Tibial artery (tissue), 4 donors: ENCODE measurements around the gene SLC35A1.

Experiments used
- DNase-seq, 2 donors: peaks; one replicate each; pipeline ENCODE4 v3.0.0-alpha.2; 2019
- H3K27ac ChIP-seq, 2 donors: fragments of 200-600 bp; sonication (generic) in 1 of 2; 1 replicate in 1 of 2; 2 replicates in 1 of 2; pipeline ENCODE4 v1.5.1; 2018 to 2019; ENCODE audit warnings: mild to moderate bottlenecking in 1 of 2
- H3K27me3 ChIP-seq, 2 donors: fragments of 200-600 bp; sonication (generic) in 1 of 2; one replicate each; pipeline versions ENCODE4 v1.5.1 to v1.6.0; 2016 to 2019
- H3K36me3 ChIP-seq, 3 donors: fragments of 200-600 bp; sonication (generic) in 2 of 3; one replicate each; pipeline ENCODE4 v1.5.1; 2016 to 2019; ENCODE audit warnings: mild to moderate bottlenecking in 2 of 3
- H3K4me1 ChIP-seq, 4 donors: fragments of 200-600 bp; sonication (generic) in 2 of 4; 1 replicate in 3 of 4; 2 replicates in 1 of 4; pipeline ENCODE4 v1.5.1; 2016 to 2019
- H3K4me3 ChIP-seq, 2 donors: fragments of 200-600 bp; sonication (generic) in 1 of 2; 1 replicate in 1 of 2; 2 replicates in 1 of 2; pipeline ENCODE4 v1.5.1; 2018 to 2019; ENCODE audit warnings: mild to moderate bottlenecking in 2 of 2
- H3K9me3 ChIP-seq, 3 donors: fragments of 200-600 bp; sonication (generic) in 1 of 3; one replicate each; pipeline ENCODE4 v1.5.1; 2016 to 2019
- intact Hi-C: fragments of 100-400 bp; cut with DNase I; formaldehyde crosslinking; loops from one replicate; pipeline ENCODE4 v1.15.0; 2023; ENCODE audit warnings: low total_unique reads
- TF ChIP-seq, protein P1 (sequence below), 2 experiments: fragments of 200-600 bp in 1 of 2; fragments of 450-650 bp in 1 of 2; IDR thresholded peaks; one replicate each; pipeline ENCODE4 v1.5.1; 2017 to 2019; ENCODE audit warnings: antibody characterized with exemption in 2 of 2, mild to moderate bottlenecking in 1 of 2, moderate library complexity in 1 of 2

The SLC35A1 gene

GRCh38 chr6:87441711-87442110, 31.1 kb upstream of the SLC35A1 start:
- intact Hi-C loops: no loop called here
- H3K27ac ChIP-seq: no peak overlapping the region
- no peaks in the 10 kb centered on the region for H3K36me3 ChIP-seq

GRCh38 chr6:87444362-87444761, 28.4 kb upstream of the SLC35A1 start:
- intact Hi-C loops: no loop called here
- TF ChIP-seq, protein P1, sequence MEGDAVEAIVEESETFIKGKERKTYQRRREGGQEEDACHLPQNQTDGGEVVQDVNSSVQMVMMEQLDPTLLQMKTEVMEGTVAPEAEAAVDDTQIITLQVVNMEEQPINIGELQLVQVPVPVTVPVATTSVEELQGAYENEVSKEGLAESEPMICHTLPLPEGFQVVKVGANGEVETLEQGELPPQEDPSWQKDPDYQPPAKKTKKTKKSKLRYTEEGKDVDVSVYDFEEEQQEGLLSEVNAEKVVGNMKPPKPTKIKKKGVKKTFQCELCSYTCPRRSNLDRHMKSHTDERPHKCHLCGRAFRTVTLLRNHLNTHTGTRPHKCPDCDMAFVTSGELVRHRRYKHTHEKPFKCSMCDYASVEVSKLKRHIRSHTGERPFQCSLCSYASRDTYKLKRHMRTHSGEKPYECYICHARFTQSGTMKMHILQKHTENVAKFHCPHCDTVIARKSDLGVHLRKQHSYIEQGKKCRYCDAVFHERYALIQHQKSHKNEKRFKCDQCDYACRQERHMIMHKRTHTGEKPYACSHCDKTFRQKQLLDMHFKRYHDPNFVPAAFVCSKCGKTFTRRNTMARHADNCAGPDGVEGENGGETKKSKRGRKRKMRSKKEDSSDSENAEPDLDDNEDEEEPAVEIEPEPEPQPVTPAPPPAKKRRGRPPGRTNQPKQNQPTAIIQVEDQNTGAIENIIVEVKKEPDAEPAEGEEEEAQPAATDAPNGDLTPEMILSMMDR (IDR thresholded peaks at IDR 0.05): no peak

More at GRCh38 chr6:87441711-87442110, 31.1 kb upstream of the SLC35A1 start:
- no peaks in the 10 kb centered on the region for H3K4me1 ChIP-seq
- TF ChIP-seq, protein P1 (IDR thresholded peaks at IDR 0.05): no peak
- H3K27me3 ChIP-seq: no peaks in the 10 kb centered on the region
- H3K9me3 ChIP-seq: no peaks in the 10 kb centered on the region
- no peak for DNase-seq
- H3K4me3 ChIP-seq: no peak overlapping the region

DNA sequence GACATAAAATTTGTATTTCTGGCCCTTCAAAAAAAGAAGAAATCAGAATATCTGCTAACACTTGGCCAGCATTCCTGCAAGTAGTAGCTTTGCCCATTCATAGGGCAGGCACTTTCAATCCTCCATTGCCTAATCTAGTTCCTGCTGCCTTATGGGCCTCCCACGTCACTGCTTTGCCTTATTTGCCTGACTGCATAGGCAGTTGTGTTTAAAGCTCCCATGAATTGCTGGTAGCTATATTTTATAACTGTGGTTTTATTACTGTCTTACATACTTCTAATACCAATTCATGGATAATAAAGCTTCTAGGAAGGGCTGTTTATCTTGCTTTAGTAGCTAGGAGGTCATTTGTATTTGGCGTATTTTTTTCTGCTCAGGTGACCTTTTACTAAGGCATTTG, 7.7 kb upstream of the SLC35A1 start:
- TF ChIP-seq, protein P1 (IDR thresholded peaks at IDR 0.05): no peak
- no peaks in the 10 kb centered on the region for H3K9me3 ChIP-seq
- DNase-seq: no peak
- no peak overlapping the region for H3K27ac ChIP-seq
- H3K4me3 ChIP-seq: no peak overlapping the region
- intact Hi-C loops: no loop called here
- H3K4me1 ChIP-seq: no peaks in the 10 kb centered on the region
- no peaks in the 10 kb centered on the region for H3K27me3 ChIP-seq
- no peaks in the 10 kb centered on the region for H3K36me3 ChIP-seq

More at GRCh38 chr6:87444362-87444761, 28.4 kb upstream of the SLC35A1 start:
- Histone ChIP-seq H3K9me3 (no peaks in the 10 kb centered on the region), H3K4me1 (no peaks in the 10 kb centered on the region), H3K27ac (no peak overlapping the region), H3K36me3 (no peaks in the 10 kb centered on the region), H3K27me3 (no peaks in the 10 kb centered on the region), H3K4me3 (no peak overlapping the region)
- DNase-seq: no peak

GRCh38 chr6:87473419-87473903, 687 bp downstream of the SLC35A1 start:
- peaks cover 0 to 15% (median 9%) of the 10 kb centered on the region in 4 donors for H3K4me1 ChIP-seq
- H3K9me3 ChIP-seq: no peaks in the 10 kb centered on the region
- TF ChIP-seq, protein P1 (IDR thresholded peaks at IDR 0.05): no peak
- no peaks in the 10 kb centered on the region for H3K27me3 ChIP-seq
- peak overlapping the region; percentile 86 to 87 for H3K27ac ChIP-seq
- intact Hi-C loops: loop anchor here (5.0 to 10.0 kb wide), 2 partner anchors 114 to 159 kb away; partner anchors contain the start of gene RARS2
- H3K4me3 ChIP-seq: peak overlapping the region; percentile 65 to 67
- DNase-seq: no peak
- peaks cover 0 to 6% (median 0%) of the 10 kb centered on the region in 3 donors for H3K36me3 ChIP-seq

DNA sequence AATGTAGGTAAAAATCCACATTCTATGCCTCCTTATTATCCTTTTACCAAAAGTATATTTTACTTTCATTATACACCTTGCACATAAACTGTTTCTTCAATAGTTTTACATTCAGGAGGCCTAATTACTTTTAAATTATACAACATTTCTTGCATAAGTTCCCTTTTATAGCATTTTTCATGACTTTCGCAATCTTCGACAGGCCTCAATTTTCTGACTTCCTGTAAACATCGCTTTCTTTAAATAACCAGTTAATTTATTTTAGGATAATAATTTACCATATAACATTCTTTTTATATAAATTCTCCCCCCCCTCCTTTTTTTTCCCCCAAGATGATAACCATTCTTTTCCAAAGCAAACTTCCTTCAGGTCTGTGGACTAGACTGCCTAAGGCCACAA, 9.2 kb downstream of the SLC35A1 start:
- DNase-seq: no peak
- H3K27me3 ChIP-seq: no peaks in the 10 kb centered on the region
- H3K4me3 ChIP-seq: no peak overlapping the region
- TF ChIP-seq, protein P1 (IDR thresholded peaks at IDR 0.05): no peak
- H3K27ac ChIP-seq: no peak overlapping the region
- peaks cover 0 to 17% (median 4%) of the 10 kb centered on the region in 3 donors for H3K36me3 ChIP-seq
- no peaks in the 10 kb centered on the region for H3K9me3 ChIP-seq
- no peaks in the 10 kb centered on the region for H3K4me1 ChIP-seq
- intact Hi-C loops: no loop called here

GRCh38 chr6:87482366-87482765, 9.6 kb downstream of the SLC35A1 start:
- Histone ChIP-seq H3K9me3 (no peaks in the 10 kb centered on the region), H3K4me3 (no peak overlapping the region), H3K36me3 (peaks cover 0 to 15% (median 4%) of the 10 kb centered on the region in 3 donors), H3K27ac (no peak overlapping the region), H3K4me1 (no peaks in the 10 kb centered on the region), H3K27me3 (no peaks in the 10 kb centered on the region)
- intact Hi-C loops: no loop called here
- TF ChIP-seq, protein P1 (IDR thresholded peaks at IDR 0.05): no peak
- DNase-seq: no peak
